Ishikawa (cell line): Measurements from ENCODE around the gene HEBP2.

ENCODE experiments used
- CEBPB ChIP-seq: IDR thresholded peaks from 2 replicates; pipeline ENCODE4 v1.6.1; 2012
- CREB1 ChIP-seq: IDR thresholded peaks from 2 replicates; pipeline ENCODE4 v1.6.1; 2012; ENCODE audit warnings: low read depth
- EGR1 ChIP-seq: IDR thresholded peaks from 2 replicates; pipeline ENCODE4 v1.6.1; 2012
- EP300 ChIP-seq: IDR thresholded peaks from 2 replicates; pipeline ENCODE4 v1.6.1; 2012; ENCODE audit warnings: borderline replicate concordance
- FOXM1 ChIP-seq: IDR thresholded peaks from 2 replicates; pipeline ENCODE4 v1.6.1; 2012; ENCODE audit warnings: low read depth, borderline replicate concordance
- NFIC ChIP-seq: IDR thresholded peaks from 2 replicates; pipeline ENCODE4 v1.6.1; 2012
- RAD21 ChIP-seq: IDR thresholded peaks from 2 replicates; pipeline ENCODE4 v1.6.1; 2012; ENCODE audit warnings: low read depth
- TAF1 ChIP-seq: IDR thresholded peaks from 2 replicates; pipeline ENCODE4 v1.6.1; 2012; ENCODE audit warnings: low read depth, mild to moderate bottlenecking
- TCF12 ChIP-seq: IDR thresholded peaks from 2 replicates; pipeline ENCODE4 v1.6.1; 2012; ENCODE audit warnings: low read depth
- TEAD4 ChIP-seq: IDR thresholded peaks from 2 replicates; pipeline ENCODE4 v1.6.1; 2012
- YY1 ChIP-seq: IDR thresholded peaks from 2 replicates; pipeline ENCODE4 v1.6.1; 2012; ENCODE audit warnings: low read depth
- ZBTB7A ChIP-seq: IDR thresholded peaks from 2 replicates; pipeline ENCODE4 v1.6.1; 2012; ENCODE audit warnings: low read depth
- TF ChIP-seq, protein P1 (sequence below): IDR thresholded peaks from 2 replicates; pipeline ENCODE4 v1.6.1; 2012; ENCODE audit warnings: low read depth, mild to moderate bottlenecking
- TF ChIP-seq, protein P2 (sequence below): IDR thresholded peaks from 2 replicates; pipeline ENCODE4 v1.6.1; 2012
- TF ChIP-seq, protein P3 (sequence below): IDR thresholded peaks from 2 replicates; pipeline ENCODE4 v1.6.1; 2012

The HEBP2 gene

GRCh38 chr6:138386897-138387296, 17.1 kb upstream of the HEBP2 start:
- no peak for TF ChIP-seq NFIC
- no peak for TF ChIP-seq ZBTB7A
- no peak for TF ChIP-seq TEAD4
- TF ChIP-seq, protein P1, sequence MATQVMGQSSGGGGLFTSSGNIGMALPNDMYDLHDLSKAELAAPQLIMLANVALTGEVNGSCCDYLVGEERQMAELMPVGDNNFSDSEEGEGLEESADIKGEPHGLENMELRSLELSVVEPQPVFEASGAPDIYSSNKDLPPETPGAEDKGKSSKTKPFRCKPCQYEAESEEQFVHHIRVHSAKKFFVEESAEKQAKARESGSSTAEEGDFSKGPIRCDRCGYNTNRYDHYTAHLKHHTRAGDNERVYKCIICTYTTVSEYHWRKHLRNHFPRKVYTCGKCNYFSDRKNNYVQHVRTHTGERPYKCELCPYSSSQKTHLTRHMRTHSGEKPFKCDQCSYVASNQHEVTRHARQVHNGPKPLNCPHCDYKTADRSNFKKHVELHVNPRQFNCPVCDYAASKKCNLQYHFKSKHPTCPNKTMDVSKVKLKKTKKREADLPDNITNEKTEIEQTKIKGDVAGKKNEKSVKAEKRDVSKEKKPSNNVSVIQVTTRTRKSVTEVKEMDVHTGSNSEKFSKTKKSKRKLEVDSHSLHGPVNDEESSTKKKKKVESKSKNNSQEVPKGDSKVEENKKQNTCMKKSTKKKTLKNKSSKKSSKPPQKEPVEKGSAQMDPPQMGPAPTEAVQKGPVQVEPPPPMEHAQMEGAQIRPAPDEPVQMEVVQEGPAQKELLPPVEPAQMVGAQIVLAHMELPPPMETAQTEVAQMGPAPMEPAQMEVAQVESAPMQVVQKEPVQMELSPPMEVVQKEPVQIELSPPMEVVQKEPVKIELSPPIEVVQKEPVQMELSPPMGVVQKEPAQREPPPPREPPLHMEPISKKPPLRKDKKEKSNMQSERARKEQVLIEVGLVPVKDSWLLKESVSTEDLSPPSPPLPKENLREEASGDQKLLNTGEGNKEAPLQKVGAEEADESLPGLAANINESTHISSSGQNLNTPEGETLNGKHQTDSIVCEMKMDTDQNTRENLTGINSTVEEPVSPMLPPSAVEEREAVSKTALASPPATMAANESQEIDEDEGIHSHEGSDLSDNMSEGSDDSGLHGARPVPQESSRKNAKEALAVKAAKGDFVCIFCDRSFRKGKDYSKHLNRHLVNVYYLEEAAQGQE, result no peak
- TF ChIP-seq, protein P2, sequence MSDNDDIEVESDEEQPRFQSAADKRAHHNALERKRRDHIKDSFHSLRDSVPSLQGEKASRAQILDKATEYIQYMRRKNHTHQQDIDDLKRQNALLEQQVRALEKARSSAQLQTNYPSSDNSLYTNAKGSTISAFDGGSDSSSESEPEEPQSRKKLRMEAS, result no peak
- no peak for TF ChIP-seq TCF12
- no peak for TF ChIP-seq EGR1
- TF ChIP-seq YY1, result no peak
- no peak for TF ChIP-seq FOXM1
- no peak for TF ChIP-seq CEBPB
- no peak for TF ChIP-seq EP300
- no peak for TF ChIP-seq CREB1
- TF ChIP-seq, protein P3, sequence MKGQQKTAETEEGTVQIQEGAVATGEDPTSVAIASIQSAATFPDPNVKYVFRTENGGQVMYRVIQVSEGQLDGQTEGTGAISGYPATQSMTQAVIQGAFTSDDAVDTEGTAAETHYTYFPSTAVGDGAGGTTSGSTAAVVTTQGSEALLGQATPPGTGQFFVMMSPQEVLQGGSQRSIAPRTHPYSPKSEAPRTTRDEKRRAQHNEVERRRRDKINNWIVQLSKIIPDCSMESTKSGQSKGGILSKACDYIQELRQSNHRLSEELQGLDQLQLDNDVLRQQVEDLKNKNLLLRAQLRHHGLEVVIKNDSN, result no peak
- TF ChIP-seq RAD21, result no peak
- no peak for TF ChIP-seq TAF1

- no peak for TF ChIP-seq CREB1
- TF ChIP-seq FOXM1, result no peak
- no peak for TF ChIP-seq EGR1
- TF ChIP-seq, protein P3, result no peak
- no peak for TF ChIP-seq TCF12
- TF ChIP-seq, protein P2, result no peak
Observed at GRCh38 chr6:138387577-138388368, 16.2 kb upstream of the HEBP2 start.

- TF ChIP-seq CREB1 (no peak), ZBTB7A (no peak)
Observed at GRCh38 chr6:138389551-138389950, 14.5 kb upstream of the HEBP2 start.

GRCh38 chr6:138393871-138394783, 9.9 kb upstream of the HEBP2 start:
- TF ChIP-seq FOXM1, result no peak

DNA sequence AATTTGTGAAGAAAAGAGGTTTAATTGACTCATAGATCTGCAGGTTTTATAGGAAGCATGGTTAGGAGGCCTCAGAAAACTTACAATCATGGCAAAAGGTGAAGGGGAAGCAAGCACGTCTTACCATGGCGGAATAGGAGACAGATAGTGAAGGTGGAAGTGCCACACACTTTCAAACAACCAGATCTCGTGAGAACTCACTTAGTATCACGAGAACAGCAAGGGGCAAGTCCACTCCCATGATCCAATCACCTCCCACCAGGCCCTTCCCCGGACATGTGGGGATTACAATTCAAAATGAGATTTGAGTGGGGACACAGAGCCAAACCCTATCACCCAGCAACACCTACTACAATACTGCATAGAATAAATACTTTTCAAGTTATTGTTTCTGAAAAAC, 7.3 kb upstream of the HEBP2 start:
- TF ChIP-seq EGR1 (no peak), CEBPB (no peak), NFIC (no peak), FOXM1 (no peak)
- TF ChIP-seq, protein P1, result no peak
